Activated CD8-positive, alpha-beta memory T cell treated with anti-CD3 and anti-CD28 coated beads, Interleukin-2, amount 50 U/mL, for 1 hour (primary cell): ENCODE data around the gene ZNF516.

Experiments
- DNase-seq: peaks from one replicate; pipeline ENCODE4 v3.0.0-alpha.2; 2020; ENCODE audit errors: extremely low read depth

ZNF516 gene

GRCh38 chr18:76380791-76381405, 114.1 kb downstream of the ZNF516 start:
- no peak for DNase-seq

GRCh38 chr18:76380127-76380729, 114.8 kb downstream of the ZNF516 start:
- no peak for DNase-seq

GRCh38 chr18:76379226-76380126, 115.6 kb downstream of the ZNF516 start:
- no peak for DNase-seq

GRCh38 chr18:76378526-76379215, 116.4 kb downstream of the ZNF516 start:
- DNase-seq, result no peak

- no peak for DNase-seq
Observed at GRCh38 chr18:76377359-76377756, 117.7 kb downstream of the ZNF516 start.

- DNase-seq, result no peak
Observed at GRCh38 chr18:76376668-76377358, 118.2 kb downstream of the ZNF516 start.

GRCh38 chr18:76376225-76376624, 118.8 kb downstream of the ZNF516 start:
- DNase-seq, result no peak

GRCh38 chr18:76374330-76375281, 120.4 kb downstream of the ZNF516 start:
- DNase-seq, result no peak

GRCh38 chr18:76373297-76373696, 121.7 kb downstream of the ZNF516 start:
- DNase-seq, result no peak

GRCh38 chr18:76371301-76372203, 123.5 kb downstream of the ZNF516 start:
- no peak for DNase-seq

- DNase-seq, result no peak
Observed at GRCh38 chr18:76370686-76371085, 124.4 kb downstream of the ZNF516 start.

- DNase-seq, result no peak
Observed at GRCh38 chr18:76370201-76370600, 124.8 kb downstream of the ZNF516 start.

- no peak for DNase-seq
Observed at GRCh38 chr18:76369791-76370190, 125.3 kb downstream of the ZNF516 start.

GRCh38 chr18:76368976-76369375, 126.1 kb downstream of the ZNF516 start:
- DNase-seq, result no peak

GRCh38 chr18:76368271-76368670, 126.8 kb downstream of the ZNF516 start:
- no peak for DNase-seq

- no peak for DNase-seq
Observed at GRCh38 chr18:76367168-76368125, 127.6 kb downstream of the ZNF516 start.

GRCh38 chr18:76365561-76365960, 129.5 kb downstream of the ZNF516 start:
- DNase-seq, result no peak
